Stimulated activated CD4-positive, alpha-beta T cell treated with anti-CD3 and anti-CD28 coated beads, TNF-alpha, amount 100 ng/mL, for 1 hour (primary cell): ENCODE results near the gene ARF4.
"Not testable (repeated sequence)": the region's sequence is repeated elsewhere in the genome, so short reads cannot be mapped to it uniquely, and the experiment has no call there.

ENCODE experiments used
- DNase-seq, 3 donors: peaks; one replicate each; pipeline ENCODE4 v3.0.0-alpha.2; 2020; ENCODE audit warnings: low read depth in 3 of 3, low spot score in 1 of 3

The ARF4 gene

GRCh38 chr3:57597127-57597923 is at the start of gene ARF4:
Gene ARF4 (minus strand): TSS chr3:57597344. CDS start chr3:57597140, 204 bp downstream.
- DNase-seq, result peak; percentile 98 to 99 (median 99)

- DNase-seq, result no peak
These were observed 49.6 kb upstream of the ARF4 start for GRCh38 chr3:57646723-57647122.

- DNase-seq, result no peak
These were observed 47.6 kb upstream of the ARF4 start for GRCh38 chr3:57644740-57645139.

GRCh38 chr3:57637391-57637790 is 40.2 kb upstream of the ARF4 start:
- DNase-seq, result no peak

GRCh38 chr3:57634259-57634658 is 37.1 kb upstream of the ARF4 start:
- not testable (repeated sequence) for DNase-seq

- DNase-seq, result no peak
These were observed 30.8 kb upstream of the ARF4 start for GRCh38 chr3:57627976-57628375.

- no peak for DNase-seq
These were observed 27.7 kb upstream of the ARF4 start for GRCh38 chr3:57624801-57625200.

- no peak for DNase-seq
These were observed 25.2 kb upstream of the ARF4 start for GRCh38 chr3:57622362-57622761.

- no peak for DNase-seq
These were observed 20.6 kb upstream of the ARF4 start for GRCh38 chr3:57617739-57618138.

- no peak for DNase-seq
These were observed 19.1 kb upstream of the ARF4 start for GRCh38 chr3:57616233-57616632.

GRCh38 chr3:57611870-57612269 is 14.7 kb upstream of the ARF4 start:
- not testable (repeated sequence) for DNase-seq

- no peak for DNase-seq
These were observed 8.5 kb upstream of the ARF4 start for GRCh38 chr3:57605683-57606082.

- DNase-seq, result no peak
These were observed 7.8 kb upstream of the ARF4 start for GRCh38 chr3:57604971-57605370.

- DNase-seq, result no peak
These were observed 3.1 kb upstream of the ARF4 start for GRCh38 chr3:57600195-57600594.

GRCh38 chr3:57598765-57599360 is 1.7 kb upstream of the ARF4 start:
- no peak for DNase-seq

GRCh38 chr3:57596495-57597126 is 533 bp downstream of the ARF4 start:
- DNase-seq, result peak; percentile 18 to 34 (median 30)

- no peak for DNase-seq
These were observed 2.6 kb downstream of the ARF4 start for GRCh38 chr3:57594576-57594975.

- no peak for DNase-seq
These were observed 3.0 kb downstream of the ARF4 start for GRCh38 chr3:57594144-57594543.

- DNase-seq, result no peak
These were observed 4.8 kb downstream of the ARF4 start for GRCh38 chr3:57592306-57592705.

GRCh38 chr3:57587905-57588304 is 9.2 kb downstream of the ARF4 start:
- DNase-seq, result no peak

- DNase-seq, result no peak
These were observed 10.4 kb downstream of the ARF4 start for GRCh38 chr3:57586778-57587177.

GRCh38 chr3:57583544-57583943 is 13.6 kb downstream of the ARF4 start:
- no peak for DNase-seq
